Spleen (tissue), 11 donors: ENCODE data around the gene ADGRF4. TPM values are rescaled to one million over a fixed set of nuclear protein-coding genes. Genes with fewer than 3 reads are reported as not detected.

ENCODE experiments used
- DNase-seq: peaks from one replicate; pipeline ENCODE4 v3.0.0-alpha.2; 2020
- H3K27ac ChIP-seq, 8 donors: fragments of 200-600 bp; sonication (generic) in 7 of 8; 1 replicate in 4 of 8; 2 replicates in 4 of 8; pipeline versions ENCODE4 v1.5.0 to v1.8.0; 2016 to 2021; ENCODE audit warnings: inconsistent platforms in 4 of 8, mild to moderate bottlenecking in 4 of 8, moderate library complexity in 1 of 8
- H3K27me3 ChIP-seq, 7 donors: fragments of 200-600 bp; sonication (generic) in 6 of 7; replicated peaks in 1 of 7; 1 replicate in 4 of 7; 2 replicates in 3 of 7; pipeline versions ENCODE4 v1.5.0 to v1.8.0; 2016 to 2021; ENCODE audit warnings: inconsistent platforms in 3 of 7, mild to moderate bottlenecking in 1 of 7
- H3K36me3 ChIP-seq, 6 donors: fragments of 200-600 bp; sonication (generic) in 5 of 6; 1 replicate in 4 of 6; 2 replicates in 2 of 6; pipeline versions ENCODE4 v1.5.0 to v1.8.0; 2016 to 2021; ENCODE audit warnings: inconsistent platforms in 2 of 6
- H3K4me1 ChIP-seq, 6 donors: fragments of 200-600 bp; sonication (generic) in 5 of 6; 1 replicate in 3 of 6; 2 replicates in 3 of 6; pipeline versions ENCODE4 v1.5.0 to v1.8.0; 2016 to 2021; ENCODE audit warnings: inconsistent platforms in 3 of 6
- H3K4me3 ChIP-seq, 8 donors: fragments of 200-600 bp; sonication (generic) in 7 of 8; 1 replicate in 4 of 8; 2 replicates in 4 of 8; pipeline versions ENCODE4 v1.5.0 to v1.8.0; 2016 to 2021; ENCODE audit warnings: inconsistent platforms in 4 of 8, mild to moderate bottlenecking in 4 of 8, moderate library complexity in 2 of 8
- H3K9me3 ChIP-seq, 8 donors: fragments of 200-600 bp; sonication (generic) in 7 of 8; 1 replicate in 4 of 8; 2 replicates in 4 of 8; pipeline versions ENCODE4 v1.5.0 to v1.8.0; 2016 to 2021; ENCODE audit warnings: inconsistent platforms in 4 of 8
- POLR2A ChIP-seq, 3 donors: fragments of 450-650 bp; IDR thresholded peaks; one replicate each; pipeline ENCODE4 v1.5.1; 2017; ENCODE audit warnings: antibody characterized with exemption in 3 of 3, mild to moderate bottlenecking in 1 of 3
- POLR2AphosphoS5 ChIP-seq, 3 donors: sonication (generic); formaldehyde crosslinking; IDR thresholded peaks; one replicate each; pipeline ENCODE4 v1.5.1; 2017; ENCODE audit warnings: antibody characterized with exemption in 3 of 3
- WGBS, 5 donors: extraction: QIAGEN DNeasy Blood & Tissue Kit in 3 of 5; methylation state at CpG; one replicate each; pipeline versions ENCODE4 v1.1.5 to v1.1.7; 2013 to 2018; 5-methylcytosine and 5-hydroxymethylcytosine counted together
- intact Hi-C: fragments of 100-400 bp; cut with DNase I; formaldehyde crosslinking; loops from one replicate; pipeline ENCODE4 v1.15.0; 2023; ENCODE audit warnings: low total_unique reads
- polyA plus RNA-seq, 3 donors: library from polyadenylated mRNA; stranded (reverse); fragments of 200-250 nt; gene quantifications; one replicate each; pipeline ENCODE4 v1.2.1, GENCODE V29; 2013
- total RNA-seq, 7 donors: library from RNA; depleted of rRNA in 3 of 7; stranded (reverse); fragments of >200 nt in 3 of 7; fragmentation: NEBNext Ultra II Directional in 4 of 7; extraction: Animal tissue kit (Norgen Biotek cat#: 25700) in 4 of 7; gene quantifications; one replicate each; pipeline versions ENCODE4 v1.1.0 to v1.2.1, GENCODE V29; 2016 to 2021
- TF ChIP-seq, protein P1 (sequence below), 11 experiments: fragments of 200-600 bp in 7 of 11; fragments of 450-650 bp in 4 of 11; sonication (generic) in 4 of 11; IDR thresholded peaks in 8 of 11; conservative IDR thresholded peaks in 3 of 11; 1 replicate in 7 of 11; 2 replicates in 4 of 11; pipeline versions ENCODE4 v1.4.0 to v1.8.0; 2016 to 2021; ENCODE audit warnings: antibody characterized with exemption in 11 of 11, inconsistent platforms in 4 of 11, mild to moderate bottlenecking in 1 of 11
- donor health status: healthy with polysubstance abuse.
- donor health status: DM: no; HTN: no; CAD: no; lungs with moderate emphysema.
- donor health status: DM: no; HTN: no; CAD: no.
- donor health status: Bipolar disorder and iron deficiency.
- donor health status: healthy.
- donor health status: DM: no; HTN: no; CAD: no.
- donor health status: DM: yes; HTN: yes; CAD: no.

ADGRF4 gene
- total and polyA plus RNA-seq, 10 donors: not detected

DNA sequence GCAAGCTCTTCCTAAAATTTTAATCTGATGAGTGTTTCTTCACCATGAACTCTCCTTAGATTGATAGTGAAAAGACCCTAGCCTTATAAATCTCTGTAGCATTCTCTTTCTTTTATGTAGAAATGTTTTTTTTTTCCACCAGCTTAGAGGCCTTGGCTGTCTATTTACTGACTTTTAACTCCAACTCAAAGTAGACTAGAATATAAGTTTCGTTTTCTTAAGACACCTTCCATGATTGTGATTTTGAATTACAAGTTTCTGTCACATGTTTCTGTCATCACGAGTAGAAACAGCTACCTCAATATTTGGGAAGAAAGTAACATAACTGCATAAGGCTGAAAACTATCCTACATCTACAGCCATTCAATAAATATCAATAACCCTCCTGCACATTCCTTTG is 17.8 kb downstream of the ADGRF4 start:
- no peak overlapping the region for H3K27ac ChIP-seq
- no peaks in the 10 kb centered on the region for H3K4me1 ChIP-seq
- WGBS, 5 donors: 60 to 75% (median 62%) methylated on average over 2 of the region's 2 CpGs
- DNase-seq: no peak
- TF ChIP-seq, protein P1, sequence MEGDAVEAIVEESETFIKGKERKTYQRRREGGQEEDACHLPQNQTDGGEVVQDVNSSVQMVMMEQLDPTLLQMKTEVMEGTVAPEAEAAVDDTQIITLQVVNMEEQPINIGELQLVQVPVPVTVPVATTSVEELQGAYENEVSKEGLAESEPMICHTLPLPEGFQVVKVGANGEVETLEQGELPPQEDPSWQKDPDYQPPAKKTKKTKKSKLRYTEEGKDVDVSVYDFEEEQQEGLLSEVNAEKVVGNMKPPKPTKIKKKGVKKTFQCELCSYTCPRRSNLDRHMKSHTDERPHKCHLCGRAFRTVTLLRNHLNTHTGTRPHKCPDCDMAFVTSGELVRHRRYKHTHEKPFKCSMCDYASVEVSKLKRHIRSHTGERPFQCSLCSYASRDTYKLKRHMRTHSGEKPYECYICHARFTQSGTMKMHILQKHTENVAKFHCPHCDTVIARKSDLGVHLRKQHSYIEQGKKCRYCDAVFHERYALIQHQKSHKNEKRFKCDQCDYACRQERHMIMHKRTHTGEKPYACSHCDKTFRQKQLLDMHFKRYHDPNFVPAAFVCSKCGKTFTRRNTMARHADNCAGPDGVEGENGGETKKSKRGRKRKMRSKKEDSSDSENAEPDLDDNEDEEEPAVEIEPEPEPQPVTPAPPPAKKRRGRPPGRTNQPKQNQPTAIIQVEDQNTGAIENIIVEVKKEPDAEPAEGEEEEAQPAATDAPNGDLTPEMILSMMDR (IDR thresholded peaks at IDR 0.05 in 8 of 11, conservative IDR thresholded peaks at IDR 0.05 in 3 of 11): no peak
- TF ChIP-seq POLR2A (IDR thresholded peaks at IDR 0.05): no peak
- TF ChIP-seq POLR2AphosphoS5 (IDR thresholded peaks at IDR 0.05): no peak
- no peaks in the 10 kb centered on the region for H3K36me3 ChIP-seq
- no peaks in the 10 kb centered on the region for H3K27me3 ChIP-seq
- no peaks in the 10 kb centered on the region for H3K9me3 ChIP-seq
- H3K4me3 ChIP-seq: no peak overlapping the region
- intact Hi-C loops: no loop called here

DNA sequence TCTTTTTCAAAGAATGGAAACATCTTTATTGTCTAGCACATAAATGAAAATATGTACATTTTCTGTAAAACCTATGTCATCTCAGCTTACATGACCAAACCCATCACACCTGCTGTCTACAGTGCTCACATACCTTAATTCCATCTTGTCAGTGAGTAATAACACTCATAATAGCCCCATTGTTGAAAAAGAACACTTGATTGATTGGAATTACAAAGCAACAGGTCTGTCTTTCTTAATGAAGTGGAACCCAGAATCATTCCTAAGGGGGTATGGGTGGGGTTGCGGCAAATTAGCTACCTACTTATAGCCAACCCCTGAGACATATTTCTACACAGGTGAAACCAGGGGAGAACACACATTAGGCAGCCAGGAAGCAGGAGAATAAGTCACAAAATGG is 20.2 kb downstream of the ADGRF4 start:
- Histone ChIP-seq H3K4me1 (no peaks in the 10 kb centered on the region), H3K4me3 (no peak overlapping the region), H3K27me3 (no peaks in the 10 kb centered on the region), H3K27ac (no peak overlapping the region), H3K9me3 (no peaks in the 10 kb centered on the region), H3K36me3 (no peaks in the 10 kb centered on the region)
- no peak for DNase-seq
- intact Hi-C loops: no loop called here
- TF ChIP-seq POLR2AphosphoS5 (IDR thresholded peaks at IDR 0.05) (no peak), POLR2A (IDR thresholded peaks at IDR 0.05) (no peak)
- TF ChIP-seq, protein P1 (IDR thresholded peaks at IDR 0.05 in 8 of 11, conservative IDR thresholded peaks at IDR 0.05 in 3 of 11): no peak
- WGBS, 5 donors: 0 to 2% (median 0%) methylated on average over 1 of the region's 1 CpG

DNA sequence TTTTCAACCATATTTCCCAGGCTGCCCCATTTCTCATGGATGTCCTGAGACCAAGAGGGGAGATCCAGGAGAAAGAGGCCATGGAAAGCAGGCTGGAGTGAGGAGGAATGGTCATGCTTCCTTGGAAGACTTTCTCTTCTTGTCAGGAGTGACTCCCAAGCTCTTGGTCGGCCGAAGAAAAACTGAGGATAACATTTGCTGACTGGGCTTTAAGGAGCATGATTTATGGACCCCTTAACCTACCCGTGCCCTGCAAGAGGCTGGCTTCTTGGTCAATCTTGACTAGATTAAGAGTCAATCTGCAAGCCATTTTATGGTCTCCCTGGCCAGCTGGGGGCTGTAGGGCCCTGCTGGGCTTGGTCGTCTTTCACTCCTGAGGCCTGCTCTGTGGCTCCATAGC is 22.8 kb downstream of the ADGRF4 start:
- no peak overlapping the region for H3K4me3 ChIP-seq
- H3K9me3 ChIP-seq: no peaks in the 10 kb centered on the region
- H3K36me3 ChIP-seq: no peaks in the 10 kb centered on the region
- intact Hi-C loops: no loop called here
- H3K4me1 ChIP-seq: no peaks in the 10 kb centered on the region
- no peaks in the 10 kb centered on the region for H3K27me3 ChIP-seq
- no peak for DNase-seq
- TF ChIP-seq, protein P1 (IDR thresholded peaks at IDR 0.05 in 8 of 11, conservative IDR thresholded peaks at IDR 0.05 in 3 of 11): no peak
- TF ChIP-seq POLR2AphosphoS5 (IDR thresholded peaks at IDR 0.05): no peak
- no peak for TF ChIP-seq POLR2A (IDR thresholded peaks at IDR 0.05)
- H3K27ac ChIP-seq: no peak overlapping the region
- WGBS, 5 donors: 75 to 83% (median 80%) methylated on average over 4 of the region's 4 CpGs

DNA sequence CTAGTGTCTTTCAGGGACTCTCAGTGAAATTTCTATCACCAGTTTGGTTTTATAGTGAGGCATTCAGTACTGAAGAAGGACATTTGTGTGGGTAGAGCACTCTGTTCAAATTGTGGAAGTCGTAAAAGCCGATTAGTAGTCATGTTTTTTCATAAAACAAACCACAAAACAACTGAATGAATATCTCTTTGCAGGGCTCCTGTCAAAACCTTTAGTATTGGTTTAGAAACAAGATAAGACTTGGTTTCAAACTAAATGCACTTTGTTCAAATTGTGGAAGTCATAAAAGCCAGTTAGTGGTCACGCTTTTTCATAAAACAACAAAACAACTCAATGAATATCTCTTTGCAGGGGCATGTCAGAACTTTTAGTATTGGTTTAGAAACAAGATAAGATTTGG is 23.8 kb downstream of the ADGRF4 start:
- DNase-seq: no peak
- Histone ChIP-seq H3K36me3 (no peaks in the 10 kb centered on the region), H3K9me3 (no peaks in the 10 kb centered on the region), H3K4me3 (no peak overlapping the region), H3K4me1 (no peaks in the 10 kb centered on the region), H3K27me3 (no peaks in the 10 kb centered on the region), H3K27ac (no peak overlapping the region)
- TF ChIP-seq POLR2AphosphoS5 (IDR thresholded peaks at IDR 0.05) (no peak), POLR2A (IDR thresholded peaks at IDR 0.05) (no peak)
- TF ChIP-seq, protein P1 (IDR thresholded peaks at IDR 0.05 in 8 of 11, conservative IDR thresholded peaks at IDR 0.05 in 3 of 11): no peak
- WGBS, 5 donors: 29 to 48% (median 41%) methylated on average over 3 of the region's 3 CpGs
- intact Hi-C loops: no loop called here
